GM13977 (cell line): ENCODE data around the gene UPK3A.

ENCODE experiments used
- DNase-seq: peaks from one replicate; pipeline ENCODE4 v3.0.0; 2012; ENCODE audit warnings: low spot score
- CTCF ChIP-seq: IDR thresholded peaks from 2 replicates; pipeline ENCODE4 v1.5.1; 2012; ENCODE audit warnings: mild to moderate bottlenecking, control low read depth; ENCODE audit not compliant: insufficient read depth; ENCODE audit errors: extremely low read depth, missing control alignments
- in situ Hi-C: fragments of 300-500 bp; cut with MboI; formaldehyde crosslinking; loops from one replicate; pipeline ENCODE4 v1.12.0; 2022; ENCODE audit warnings: low sequenced_read_pairs, low pct_unique_long_range_greater_than_20kb, mixed read lengths, inconsistent platforms; ENCODE audit not compliant: unreplicated experiment

Gene UPK3A

DNA sequence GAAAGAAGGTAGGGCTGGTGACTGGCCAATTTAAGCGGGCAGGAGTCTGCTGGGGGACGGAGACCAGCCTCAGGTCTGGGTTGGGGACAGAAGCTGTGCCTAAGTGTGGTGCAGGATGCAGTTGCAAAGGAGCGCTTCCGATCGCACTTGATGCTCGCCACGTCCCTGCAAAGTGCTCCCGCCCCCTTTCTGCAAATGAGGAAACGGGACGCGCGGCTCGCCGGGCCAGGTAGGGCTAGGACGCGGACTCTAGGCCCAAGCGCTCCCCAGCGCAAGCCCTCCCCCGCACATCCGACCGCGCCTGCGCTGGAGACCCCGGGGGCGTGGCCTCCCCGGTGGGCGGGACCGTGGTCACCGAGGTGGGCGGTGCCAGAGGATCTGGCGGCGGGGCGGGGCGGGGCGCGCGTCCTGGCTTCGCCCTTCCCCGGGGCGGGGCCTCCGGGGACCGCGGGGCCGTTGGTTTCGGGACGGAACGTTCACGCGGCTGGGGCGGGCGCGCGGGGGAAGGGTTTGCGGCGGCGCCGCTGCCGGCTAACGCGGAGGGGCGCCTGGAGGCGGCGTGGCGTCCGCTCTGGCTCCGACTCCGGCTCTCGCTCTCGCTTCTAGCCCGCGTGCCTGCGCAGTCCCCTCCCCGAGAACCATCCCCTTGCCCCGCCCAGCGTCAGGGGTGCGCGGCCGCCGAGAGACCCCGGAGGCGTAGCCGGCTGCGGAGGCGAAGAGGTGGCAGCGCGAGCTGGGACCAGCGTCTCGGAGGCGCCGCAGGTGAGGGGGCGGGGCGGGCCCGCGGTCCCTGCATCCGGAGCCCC lies 24.9 kb downstream of the UPK3A start, which contains the start of gene FAM118A:
Gene FAM118A, plus strand, starts transcription at position 513 of the 806 bp plus-strand sequence. CDS start 12,446 bp downstream, outside the sequence.
- DNase-seq: peak; percentile 98
- in situ Hi-C loops: no loop called here
- peak; percentile 17 for TF ChIP-seq CTCF

DNA sequence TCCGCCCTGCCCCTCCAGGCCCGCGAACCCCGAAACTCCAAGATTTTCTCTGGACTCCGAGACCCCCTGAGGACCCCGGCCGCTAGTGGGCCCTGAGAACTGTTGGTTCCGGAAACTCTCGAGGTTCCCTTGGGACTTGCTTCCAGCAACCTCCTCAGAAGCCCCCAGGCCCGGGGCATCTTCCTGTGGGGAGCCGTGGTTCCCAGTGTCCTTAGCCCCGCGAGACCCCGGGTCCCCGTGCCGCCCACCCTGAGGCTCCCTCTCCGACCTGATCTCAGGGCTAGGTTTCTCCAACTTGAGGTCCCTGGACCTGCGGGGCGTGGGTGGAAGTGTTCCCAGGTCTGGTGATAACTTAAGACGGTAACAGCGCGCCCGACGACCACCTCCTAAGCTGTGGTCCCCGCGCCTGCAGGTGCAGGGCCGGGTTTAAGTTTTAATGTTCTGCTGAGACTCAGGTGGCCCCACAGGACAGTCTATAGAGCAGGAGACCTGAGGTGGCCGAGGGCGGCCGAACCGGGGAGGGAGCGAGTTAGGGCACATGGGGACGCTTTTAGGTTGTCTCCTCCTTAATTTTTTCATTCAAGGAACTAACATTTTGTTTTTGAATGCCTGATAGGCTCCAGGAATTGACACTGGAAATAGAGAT lies 25.7 kb downstream of the UPK3A start:
- in situ Hi-C loops: no loop called here
- TF ChIP-seq CTCF: no peak
- no peak for DNase-seq

DNA sequence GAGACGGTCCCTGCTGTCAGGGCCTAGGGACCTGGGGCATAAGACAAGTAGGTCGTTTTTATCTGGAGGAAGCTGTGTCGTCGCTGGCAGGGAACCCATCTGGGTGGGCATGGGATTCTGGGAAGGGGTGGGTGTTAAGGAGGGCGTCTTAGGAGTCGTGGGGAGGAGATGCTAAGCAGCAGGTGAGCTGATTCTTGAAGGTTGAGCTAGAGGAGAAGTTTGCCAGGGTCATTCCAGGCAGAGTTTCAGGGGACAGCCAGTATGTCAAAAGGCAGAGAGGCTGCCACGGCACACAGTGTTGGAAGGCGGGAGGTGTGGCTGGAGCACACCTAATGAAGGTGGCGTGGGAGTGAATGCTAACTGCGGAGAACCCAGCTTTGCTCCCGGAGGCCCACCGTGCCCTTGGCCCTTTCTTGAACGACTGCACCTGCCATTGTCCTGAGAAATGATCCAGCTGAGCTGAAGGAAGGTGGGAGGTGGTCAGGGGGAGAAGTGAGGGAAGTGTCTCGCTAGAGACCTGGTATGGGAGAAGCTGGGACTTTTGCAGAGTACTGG lies 26.3 kb downstream of the UPK3A start:
- no peak for DNase-seq
- in situ Hi-C loops: no loop called here
- no peak for TF ChIP-seq CTCF

GRCh38 chr22:45312415-45312814 lies 27.7 kb downstream of the UPK3A start:
- TF ChIP-seq CTCF: no peak
- no peak for DNase-seq
- in situ Hi-C loops: no loop called here

DNA sequence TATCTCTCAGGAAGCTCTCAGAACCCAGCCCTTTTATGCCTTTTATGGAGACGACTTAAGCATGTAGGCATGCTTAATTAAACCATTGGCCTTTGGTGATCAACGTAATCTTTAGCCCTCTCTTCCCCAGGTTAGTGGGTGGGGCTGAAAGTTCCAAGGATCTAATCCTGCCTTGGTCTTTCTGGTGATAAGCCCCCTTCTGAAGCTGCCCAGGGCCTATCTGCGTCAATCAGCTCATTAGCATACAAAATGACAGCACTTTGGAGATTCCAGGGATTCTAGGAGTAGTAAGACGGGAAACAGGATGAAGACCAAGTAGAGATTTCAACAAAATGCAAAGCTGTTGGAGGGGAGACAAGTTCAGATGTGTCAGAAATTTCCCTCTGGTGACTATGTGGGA lies 28.1 kb downstream of the UPK3A start:
- no peak for TF ChIP-seq CTCF
- in situ Hi-C loops: no loop called here
- DNase-seq: no peak

GRCh38 chr22:45314054-45314721 lies 29.4 kb downstream of the UPK3A start:
- no peak for DNase-seq
- in situ Hi-C loops: no loop called here

More at GRCh38 chr22:45314054-45314721, 29.4 kb downstream of the UPK3A start:
- no peak for TF ChIP-seq CTCF
